ENCODE data around the gene C1orf141. TPM values are rescaled to one million over a fixed set of nuclear protein-coding genes. Genes with fewer than 3 reads are reported as not detected.

C1orf141 gene
- total and polyA plus RNA-seq, 2 of the 8 experiments (the other 6 are each of a cell fraction or from before 2014, with no cell fraction given), result not detected

GRCh38 chr1:67126111-67126746, 8.5 kb downstream of the C1orf141 start (continued):
- no peak for TF ChIP-seq SIX5 (IDR thresholded peaks at IDR 0.05; ENCODE audit: low read depth, low read length)
- peak; percentile 9 to 18; a peak in 1 of 4 replicates for TF ChIP-seq RAD21 (IDR thresholded peaks at IDR 0.05 in 1 of 2, conservative IDR thresholded peaks at IDR 0.05 in 1 of 2; ENCODE audit: low read depth in 2 of 2, low read length in 2 of 2)
- peak in 1 of 3 experiments; percentile 1; a peak in 1 of 4 replicates for TF ChIP-seq CTCF (IDR thresholded peaks at IDR 0.05; ENCODE audit: control extremely low read depth in 1 of 3, insufficient read depth in 1 of 3, low read depth in 1 of 3, low read length in 3 of 3)
- no peak for TF ChIP-seq POLR2A (IDR thresholded peaks at IDR 0.05; ENCODE audit: control extremely low read depth in 1 of 2, low read depth in 2 of 2, low read length in 2 of 2)
- TF ChIP-seq JUND (IDR thresholded peaks at IDR 0.05; ENCODE audit: low read length), result no peak
- TF ChIP-seq BACH1 (IDR thresholded peaks at IDR 0.05; ENCODE audit: low read length), result no peak

All from H1 (cell line).